Brain microvascular endothelial cell (primary cell): ENCODE measurements around the gene CRMP1.
"Not testable (repeated sequence)": the region's sequence is repeated elsewhere in the genome, so short reads cannot be mapped to it uniquely, and the experiment has no call there.

ENCODE experiments used
- DNase-seq: peaks from one replicate; pipeline ENCODE4 v3.0.0-alpha.2; 2020
- H3K27ac ChIP-seq: fragments of 250-450 bp; sonication (Bioruptor Pico); 2 replicates; pipeline ENCODE4 v1.5.1; 2020; ENCODE audit warnings: mild to moderate bottlenecking, moderate library complexity
- H3K27me3 ChIP-seq: fragments of 250-450 bp; sonication (Bioruptor Pico); replicated peaks from 2 replicates; pipeline ENCODE4 v1.5.1; 2020; ENCODE audit warnings: mild to moderate bottlenecking
- H3K36me3 ChIP-seq: fragments of 250-450 bp; sonication (Bioruptor Pico); replicated peaks from 2 replicates; pipeline ENCODE4 v1.5.1; 2020; ENCODE audit warnings: mild to moderate bottlenecking
- H3K4me3 ChIP-seq: 2 replicates; pipeline ENCODE4 v1.5.1; 2011; ENCODE audit warnings: low read depth, mild to moderate bottlenecking, control low read depth, low read length, moderate library complexity
- in situ Hi-C: cut with HindIII; loops from 2 replicates; pipeline ENCODE4 v1.10.0; 2017; ENCODE audit warnings: low sequenced_read_pairs, low pct_ligation_motif_present
- TF ChIP-seq, protein P1 (sequence below): IDR thresholded peaks from 2 replicates; pipeline ENCODE4 v1.5.1; 2011; ENCODE audit warnings: low read depth, mild to moderate bottlenecking, moderate library complexity, low read length, control low read depth, inconsistent platforms; ENCODE audit errors: missing control alignments

CRMP1 gene

DNA sequence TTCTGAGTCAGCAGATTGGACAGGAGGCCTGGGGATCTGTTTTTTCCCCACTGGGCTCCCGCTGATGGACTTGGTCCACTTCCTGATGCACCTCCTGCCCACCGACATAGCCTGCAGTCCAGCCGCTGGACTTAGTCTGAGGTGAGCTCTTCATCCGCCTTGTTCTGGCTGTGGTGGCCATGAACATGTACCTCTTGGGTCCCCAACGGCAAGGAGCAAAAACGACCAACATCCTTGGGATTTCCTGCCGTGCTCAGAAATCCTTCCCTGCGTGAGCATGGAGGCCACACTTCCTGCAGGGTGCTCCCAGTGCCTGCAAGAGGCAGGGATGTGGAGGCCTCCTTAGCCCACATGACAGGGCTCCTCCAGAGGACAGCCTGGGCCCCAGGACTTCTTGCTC is 76.8 kb downstream of the CRMP1 start:
- TF ChIP-seq, protein P1, sequence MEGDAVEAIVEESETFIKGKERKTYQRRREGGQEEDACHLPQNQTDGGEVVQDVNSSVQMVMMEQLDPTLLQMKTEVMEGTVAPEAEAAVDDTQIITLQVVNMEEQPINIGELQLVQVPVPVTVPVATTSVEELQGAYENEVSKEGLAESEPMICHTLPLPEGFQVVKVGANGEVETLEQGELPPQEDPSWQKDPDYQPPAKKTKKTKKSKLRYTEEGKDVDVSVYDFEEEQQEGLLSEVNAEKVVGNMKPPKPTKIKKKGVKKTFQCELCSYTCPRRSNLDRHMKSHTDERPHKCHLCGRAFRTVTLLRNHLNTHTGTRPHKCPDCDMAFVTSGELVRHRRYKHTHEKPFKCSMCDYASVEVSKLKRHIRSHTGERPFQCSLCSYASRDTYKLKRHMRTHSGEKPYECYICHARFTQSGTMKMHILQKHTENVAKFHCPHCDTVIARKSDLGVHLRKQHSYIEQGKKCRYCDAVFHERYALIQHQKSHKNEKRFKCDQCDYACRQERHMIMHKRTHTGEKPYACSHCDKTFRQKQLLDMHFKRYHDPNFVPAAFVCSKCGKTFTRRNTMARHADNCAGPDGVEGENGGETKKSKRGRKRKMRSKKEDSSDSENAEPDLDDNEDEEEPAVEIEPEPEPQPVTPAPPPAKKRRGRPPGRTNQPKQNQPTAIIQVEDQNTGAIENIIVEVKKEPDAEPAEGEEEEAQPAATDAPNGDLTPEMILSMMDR: no peak
- peaks cover 60% of the 10 kb centered on the region for H3K36me3 ChIP-seq

DNA sequence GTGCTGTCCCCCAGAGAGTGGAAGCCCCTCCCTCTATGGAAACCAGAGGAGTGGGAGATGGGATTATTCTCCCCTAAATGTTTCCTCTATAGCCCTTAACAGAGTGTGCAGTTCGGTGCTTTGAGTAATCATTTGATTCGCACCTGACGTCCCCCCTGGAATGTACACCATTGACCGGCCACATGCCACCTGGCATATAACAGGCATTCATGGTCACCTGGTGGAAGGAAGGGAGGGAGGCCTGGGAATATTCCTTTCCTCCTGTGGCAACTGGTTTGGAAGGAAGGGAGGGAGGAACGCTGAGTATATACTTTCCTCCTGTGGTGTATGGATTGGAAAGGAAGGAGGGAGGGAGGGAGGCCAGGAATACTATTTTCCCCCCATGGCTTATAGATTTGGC is 77.2 kb downstream of the CRMP1 start:
- Histone ChIP-seq H3K27ac (no peak overlapping the region), H3K27me3 (no peaks in the 10 kb centered on the region), H3K4me3 (no peak overlapping the region), H3K36me3 (peaks cover 60% of the 10 kb centered on the region)
- in situ Hi-C loops: no loop called here
- TF ChIP-seq, protein P1: no peak
- no peak for DNase-seq

More for the DNA sequence above, 76.8 kb downstream of the CRMP1 start:
- Histone ChIP-seq H3K27me3 (no peaks in the 10 kb centered on the region), H3K27ac (no peak overlapping the region), H3K4me3 (no peak overlapping the region)
- in situ Hi-C loops: no loop called here
- no peak for DNase-seq

DNA sequence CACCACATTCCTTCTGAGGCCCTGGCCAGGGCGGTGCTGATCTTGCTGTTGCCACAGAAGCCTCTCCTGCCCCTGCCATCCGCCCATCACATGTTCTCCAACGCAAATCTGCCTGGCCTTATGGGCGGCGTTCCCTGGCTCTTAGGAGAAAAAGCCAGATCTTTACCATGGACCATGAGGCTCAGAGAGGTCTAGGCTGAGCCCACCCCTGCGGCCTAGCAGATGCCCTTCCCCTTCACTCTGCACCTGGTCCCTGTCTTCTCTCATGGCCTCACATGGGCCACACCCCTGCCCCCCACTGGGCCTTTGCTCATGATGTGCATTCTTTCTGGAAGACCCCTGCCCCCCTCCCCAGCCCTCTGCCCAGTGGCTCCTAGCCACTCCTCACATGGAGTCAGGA is 78.5 kb downstream of the CRMP1 start:
- DNase-seq: no peak
- no peak overlapping the region for H3K27ac ChIP-seq
- in situ Hi-C loops: no loop called here
- TF ChIP-seq, protein P1: no peak
- no peak overlapping the region for H3K4me3 ChIP-seq
- peaks cover 61% of the 10 kb centered on the region for H3K36me3 ChIP-seq
- no peaks in the 10 kb centered on the region for H3K27me3 ChIP-seq

DNA sequence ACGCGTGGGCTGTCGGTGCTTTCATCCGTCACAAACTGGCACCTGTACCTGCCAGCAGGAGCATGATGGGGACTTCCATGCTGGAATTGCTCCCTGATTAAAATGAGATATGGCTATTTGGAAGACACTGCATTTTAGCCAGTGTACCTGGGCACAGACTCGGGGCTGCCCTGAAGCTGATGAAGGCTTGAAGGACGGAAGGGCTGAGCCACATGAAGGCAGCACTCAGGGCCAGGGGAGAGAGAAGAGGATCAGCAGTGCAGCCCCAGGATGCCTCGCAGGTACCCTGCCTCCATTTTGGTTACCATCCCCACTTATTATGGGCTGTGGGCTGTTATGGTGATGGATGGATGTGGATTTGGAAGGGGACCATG is 79.0 kb downstream of the CRMP1 start:
- no peak overlapping the region for H3K4me3 ChIP-seq
- H3K27me3 ChIP-seq: no peaks in the 10 kb centered on the region
- H3K36me3 ChIP-seq: peaks cover 63% of the 10 kb centered on the region
- in situ Hi-C loops: no loop called here
- TF ChIP-seq, protein P1: no peak
- no peak overlapping the region for H3K27ac ChIP-seq
- no peak for DNase-seq

DNA sequence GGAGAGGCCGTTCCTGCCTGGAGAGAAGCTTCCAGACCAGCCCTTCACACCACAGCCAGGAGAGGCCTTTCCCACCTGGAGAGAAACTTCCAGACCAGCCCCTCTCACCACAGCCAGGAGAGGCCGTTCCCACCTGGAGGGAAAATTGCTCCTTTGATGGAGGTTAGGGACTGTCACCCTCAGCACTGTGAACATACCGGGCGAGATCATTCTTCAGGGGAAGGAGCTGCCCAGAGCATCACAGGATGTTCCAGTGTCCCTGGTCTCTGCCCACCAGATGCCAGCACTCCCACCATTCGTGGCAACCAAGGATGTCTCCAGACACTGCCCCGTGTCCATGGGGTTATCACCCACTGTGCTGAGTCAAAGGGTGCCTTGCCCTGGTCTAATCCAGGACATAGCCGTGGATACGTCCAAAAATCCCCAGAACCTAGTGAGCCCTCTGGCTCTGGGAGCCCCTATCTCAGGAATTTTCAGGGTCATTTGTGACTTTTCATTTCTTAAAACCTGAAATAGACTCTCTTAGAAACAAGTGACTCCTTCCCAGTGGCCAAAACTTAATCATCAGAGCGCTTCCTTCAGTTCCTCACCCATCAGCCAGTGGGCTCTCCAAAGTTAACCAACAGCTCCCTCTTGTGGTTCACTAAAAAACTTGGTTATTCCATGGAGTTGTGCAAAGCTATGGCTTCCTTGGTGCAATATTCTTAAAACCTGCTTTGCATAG is 80.2 kb downstream of the CRMP1 start:
- TF ChIP-seq, protein P1: peak; percentile 80
- no peak overlapping the region for H3K27ac ChIP-seq
- peak; percentile 49 for DNase-seq
- H3K36me3 ChIP-seq: peaks cover 62% of the 10 kb centered on the region
- no peak overlapping the region for H3K4me3 ChIP-seq
- in situ Hi-C loops: no loop called here
- no peaks in the 10 kb centered on the region for H3K27me3 ChIP-seq

DNA sequence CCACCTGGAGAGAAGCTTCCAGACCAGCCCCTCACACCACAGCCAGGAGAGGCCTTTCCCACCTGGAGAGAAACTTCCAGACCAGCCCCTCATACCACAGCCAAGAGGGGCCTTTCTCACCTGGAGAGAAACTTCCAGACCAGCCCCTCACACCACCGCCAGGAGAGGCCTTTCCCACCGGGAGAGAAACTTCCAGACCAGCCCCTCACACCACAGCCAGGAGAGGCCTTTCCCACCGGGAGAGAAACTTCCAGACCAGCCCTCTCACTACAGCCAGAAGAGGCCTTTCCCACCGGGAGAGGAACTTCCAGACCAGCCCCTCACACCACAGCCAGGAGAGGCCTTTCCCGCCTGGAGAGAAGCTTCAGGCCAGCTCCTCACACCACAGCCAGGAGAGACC is 80.8 kb downstream of the CRMP1 start:
- H3K27me3 ChIP-seq, H3K4me3 ChIP-seq, DNase-seq, H3K27ac ChIP-seq, in situ Hi-C loops: not testable (repeated sequence)
- peaks cover 68% of the 10 kb centered on the region for H3K36me3 ChIP-seq
